Measurements from ENCODE around the gene ARHGAP8. TPM values are rescaled to one million over a fixed set of nuclear protein-coding genes. Genes with fewer than 3 reads are reported as not detected.

The ARHGAP8 gene
- total and polyA plus RNA-seq, 2 donors (not counting 3 experiments of a cell fraction or from before 2014, with no cell fraction given): not detected

GRCh38 chr22:44711241-44711560, 41.2 kb upstream of the ARHGAP8 start:
- intact Hi-C loops (cut with micrococcal nuclease) (no loop called here), dilution Hi-C loops (cut with MboI; ENCODE audit: extremely low pct_ligation_motif_present, low sequenced_read_pairs) (no loop called here)
- H3K9me3 ChIP-seq (replicated peaks; ENCODE audit: control insufficient read depth, insufficient read depth, low read length): no peaks in the 10 kb centered on the region
- no peak for DNase-seq (ENCODE audit: low read depth, low spot score)
- TF ChIP-seq CTCF (IDR thresholded peaks at IDR 0.05; ENCODE audit: extremely low read depth in 1 of 2, insufficient read depth in 1 of 2, low read depth in 1 of 2, low read length in 2 of 2): no peak
- no peak for TF ChIP-seq GATA2 (IDR thresholded peaks at IDR 0.05; ENCODE audit: insufficient read depth, insufficient read length, low read depth, low read length)
- H3K9me1 ChIP-seq (replicated peaks; ENCODE audit: control insufficient read depth, extremely low read depth, insufficient read depth, low read length): no peaks in the 10 kb centered on the region
- no peak overlapping the region for H3K4me3 ChIP-seq (replicated peaks in 1 of 3; ENCODE audit: insufficient read depth in 1 of 3, low read depth in 1 of 3, low read length in 3 of 3)
- no peaks in the 10 kb centered on the region for H3K79me2 ChIP-seq (ENCODE audit: control insufficient read depth, insufficient read depth, low read length)
- BruUV-seq (replicated peaks): no TSS peak
- H2AFZ ChIP-seq (ENCODE audit: low read depth, low read length): no peak overlapping the region
- no peak overlapping the region for H3K9ac ChIP-seq (replicated peaks; ENCODE audit: extremely low read depth, insufficient read depth, low read length)
- POLR2A ChIA-PET: no interaction called here
- H3K4me2 ChIP-seq (ENCODE audit: insufficient read depth, low read length): no peak overlapping the region
- no peaks in the 10 kb centered on the region for H4K20me1 ChIP-seq (replicated peaks; ENCODE audit: control insufficient read depth, extremely low read depth, insufficient read depth, low read length)
- no peak overlapping the region for H3K27ac ChIP-seq (ENCODE audit: insufficient read depth, low read depth, low read length)
- no peaks in the 10 kb centered on the region for H3K27me3 ChIP-seq (ENCODE audit: control insufficient read depth in 2 of 2, insufficient read depth in 2 of 2, low read length in 2 of 2)
- H3K36me3 ChIP-seq (ENCODE audit: control insufficient read depth in 2 of 2, extremely low read depth in 1 of 2, insufficient read depth in 2 of 2, low read length in 2 of 2): no peaks in the 10 kb centered on the region
- no peak for FAIRE-seq
- H3K4me1 ChIP-seq (ENCODE audit: control insufficient read depth, extremely low read depth, insufficient read depth, low read length): peaks cover 9% of the 10 kb centered on the region
- CTCF ChIA-PET: no interaction called here

GRCh38 chr22:44711690-44712555, 40.5 kb upstream of the ARHGAP8 start:
- no peak for FAIRE-seq
- Histone ChIP-seq H2AFZ (ENCODE audit: low read depth, low read length) (no peak overlapping the region), H3K4me3 (replicated peaks in 1 of 3; ENCODE audit: insufficient read depth in 1 of 3, low read depth in 1 of 3, low read length in 3 of 3) (no peak overlapping the region), H3K4me1 (ENCODE audit: control insufficient read depth, extremely low read depth, insufficient read depth, low read length) (peaks cover 9% of the 10 kb centered on the region), H3K9me1 (replicated peaks; ENCODE audit: control insufficient read depth, extremely low read depth, insufficient read depth, low read length) (no peaks in the 10 kb centered on the region), H3K79me2 (ENCODE audit: control insufficient read depth, insufficient read depth, low read length) (no peaks in the 10 kb centered on the region), H3K27ac (ENCODE audit: insufficient read depth, low read depth, low read length) (no peak overlapping the region), H4K20me1 (replicated peaks; ENCODE audit: control insufficient read depth, extremely low read depth, insufficient read depth, low read length) (no peaks in the 10 kb centered on the region), H3K36me3 (ENCODE audit: control insufficient read depth in 2 of 2, extremely low read depth in 1 of 2, insufficient read depth in 2 of 2, low read length in 2 of 2) (no peaks in the 10 kb centered on the region), H3K4me2 (ENCODE audit: insufficient read depth, low read length) (no peak overlapping the region), H3K9ac (replicated peaks; ENCODE audit: extremely low read depth, insufficient read depth, low read length) (no peak overlapping the region), H3K9me3 (replicated peaks; ENCODE audit: control insufficient read depth, insufficient read depth, low read length) (no peaks in the 10 kb centered on the region), H3K27me3 (ENCODE audit: control insufficient read depth in 2 of 2, insufficient read depth in 2 of 2, low read length in 2 of 2) (no peaks in the 10 kb centered on the region)
- POLR2A ChIA-PET: no interaction called here
- no peak for DNase-seq (ENCODE audit: low read depth, low spot score)
- no peak for TF ChIP-seq POLR2AphosphoS5 (IDR thresholded peaks at IDR 0.05; ENCODE audit: insufficient read depth, low read depth, low read length)
- no peak for TF ChIP-seq FOS (IDR thresholded peaks at IDR 0.05; ENCODE audit: borderline replicate concordance, insufficient read depth, low read length)
- TF ChIP-seq MYC (IDR thresholded peaks at IDR 0.05; ENCODE audit: low read depth, low read length): no peak
- TF ChIP-seq EZH2 (IDR thresholded peaks at IDR 0.05; ENCODE audit: borderline replicate concordance, low read depth, low read length, severe bottlenecking): no peak
- TF ChIP-seq JUN (IDR thresholded peaks at IDR 0.05; ENCODE audit: borderline replicate concordance, insufficient read depth, insufficient read length, low read depth): no peak
- TF ChIP-seq POLR2A (IDR thresholded peaks at IDR 0.05; ENCODE audit: low read depth, low read length): no peak
- no peak for TF ChIP-seq MAX (IDR thresholded peaks at IDR 0.05; ENCODE audit: insufficient read depth, insufficient read length)
- TF ChIP-seq CTCF (IDR thresholded peaks at IDR 0.05; ENCODE audit: extremely low read depth in 1 of 2, insufficient read depth in 1 of 2, low read depth in 1 of 2, low read length in 2 of 2): no peak
- TF ChIP-seq GATA2 (IDR thresholded peaks at IDR 0.05; ENCODE audit: insufficient read depth, insufficient read length, low read depth, low read length): no peak
- CTCF ChIA-PET: no interaction called here
- dilution Hi-C loops (cut with MboI; ENCODE audit: extremely low pct_ligation_motif_present, low sequenced_read_pairs): no loop called here
- intact Hi-C loops (cut with micrococcal nuclease): no loop called here
- BruUV-seq (replicated peaks): no TSS peak
